Activated T-cell treated with anti-CD3 and anti-CD28 coated beads for 4 hours (primary cell): Measurements from ENCODE around the gene HOXA13.

Source experiments
- DNase-seq: peaks from one replicate; pipeline ENCODE4 v3.0.0-alpha.2; 2020

HOXA13 gene

DNA sequence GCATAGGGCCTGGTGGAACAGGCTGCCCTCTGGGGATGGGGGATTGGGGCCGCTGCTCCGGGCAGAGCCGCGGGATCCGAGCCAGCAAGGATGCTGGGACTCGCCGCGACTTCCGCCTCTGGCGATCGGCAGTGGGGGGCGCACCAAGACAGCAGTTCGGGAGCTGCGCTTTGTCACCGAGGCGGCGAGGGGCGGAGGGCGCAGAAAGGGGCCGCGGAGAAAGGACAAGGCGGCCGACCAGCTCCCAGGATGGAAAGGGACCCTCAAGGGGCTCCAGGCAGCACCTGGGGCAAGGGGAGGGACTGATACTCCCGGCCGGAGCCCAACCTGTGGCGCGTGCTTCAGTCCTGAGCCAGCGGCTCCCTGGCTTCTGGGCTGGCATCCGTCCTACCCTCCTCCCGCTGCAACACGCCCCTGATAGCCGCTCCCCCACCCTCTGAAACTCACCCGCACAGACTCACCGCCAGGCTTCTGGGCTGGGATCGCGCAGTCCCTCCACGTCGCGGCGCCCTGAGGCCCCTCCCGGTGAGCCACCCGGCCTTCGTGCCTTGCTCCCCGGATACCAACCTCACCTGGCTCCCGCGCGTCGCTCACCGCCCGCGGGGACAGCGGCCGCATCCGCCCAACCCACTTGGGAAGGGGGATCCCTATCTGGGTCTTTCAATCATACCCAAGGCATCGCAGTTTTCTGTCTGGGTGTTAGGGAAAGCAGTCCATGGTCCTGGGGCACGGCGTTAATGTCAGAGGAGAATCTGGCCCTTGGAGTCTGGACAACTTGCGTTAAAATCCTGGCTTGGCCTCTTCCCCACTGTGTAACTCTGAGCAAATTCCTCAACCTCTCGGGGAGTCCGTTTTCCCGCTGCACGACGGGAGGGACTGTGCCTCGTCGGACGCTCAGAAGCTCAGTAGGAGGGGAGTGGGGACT, 35.8 kb upstream of the HOXA13 start:
- DNase-seq: no peak

DNA sequence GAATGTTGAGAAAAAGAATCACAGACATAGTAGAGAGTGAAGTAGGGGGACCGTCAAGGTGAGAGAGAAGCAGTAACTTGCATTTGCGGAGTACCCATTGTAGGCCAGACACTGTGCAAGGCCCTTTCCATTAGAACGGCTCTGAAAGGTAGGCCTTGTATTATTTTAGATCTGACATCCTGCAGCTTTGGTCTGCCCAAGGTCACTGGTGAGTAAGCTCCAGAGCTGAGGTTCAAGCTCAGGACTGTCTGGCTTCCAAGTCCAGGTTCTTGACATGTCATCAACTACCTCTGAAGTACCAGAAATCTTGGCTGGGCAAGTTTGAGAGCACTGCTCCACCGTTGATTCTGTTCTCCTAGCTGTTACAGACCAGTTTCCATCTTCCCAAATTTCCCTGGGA, 29.6 kb upstream of the HOXA13 start:
- no peak for DNase-seq

DNA sequence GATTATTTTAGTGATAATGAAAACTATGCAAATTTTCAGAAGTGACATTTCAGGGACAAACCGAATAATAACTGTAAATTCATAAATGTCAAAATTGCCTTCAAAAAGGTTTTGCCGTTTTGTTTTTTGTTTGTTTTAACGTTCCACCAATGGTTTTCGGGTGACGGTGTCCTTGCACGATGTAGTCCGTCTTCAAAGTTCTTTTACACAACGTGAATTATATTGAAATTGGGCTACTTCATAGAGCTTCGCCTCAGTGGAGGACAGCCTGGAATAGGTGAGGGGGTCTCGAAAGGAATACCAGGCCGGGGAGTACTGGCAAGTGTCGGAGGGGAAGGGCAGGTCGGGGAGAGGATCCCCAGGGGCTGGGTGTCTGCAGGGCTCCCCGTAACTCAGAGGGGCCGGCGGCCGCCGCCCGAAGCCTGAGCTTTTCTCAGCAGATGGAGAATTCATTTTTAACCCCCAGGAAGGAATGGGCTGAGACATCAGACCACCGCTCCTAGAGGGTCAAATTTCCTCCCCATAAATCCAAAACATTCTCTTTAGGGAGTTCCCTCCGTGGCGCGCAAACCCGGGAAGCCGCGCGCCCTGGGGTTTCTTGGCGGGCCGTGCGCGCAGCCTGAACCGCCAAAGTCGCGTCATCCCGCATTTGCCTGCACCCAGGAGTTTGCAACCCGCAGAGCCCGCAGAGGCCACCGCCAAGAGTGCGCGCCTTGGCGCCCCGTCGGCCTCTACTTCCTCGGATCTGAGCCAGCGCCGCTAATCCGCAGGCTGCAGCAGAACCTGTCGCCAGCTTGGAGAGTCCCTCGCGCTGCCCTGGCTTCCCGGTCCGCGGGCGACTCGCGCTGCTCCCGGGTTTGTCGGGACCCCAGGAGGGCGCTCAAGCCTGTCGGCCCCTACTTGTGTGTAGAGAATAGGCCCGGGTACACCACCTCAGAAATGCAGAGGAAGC, 25.4 kb upstream of the HOXA13 start:
- DNase-seq: no peak

DNA sequence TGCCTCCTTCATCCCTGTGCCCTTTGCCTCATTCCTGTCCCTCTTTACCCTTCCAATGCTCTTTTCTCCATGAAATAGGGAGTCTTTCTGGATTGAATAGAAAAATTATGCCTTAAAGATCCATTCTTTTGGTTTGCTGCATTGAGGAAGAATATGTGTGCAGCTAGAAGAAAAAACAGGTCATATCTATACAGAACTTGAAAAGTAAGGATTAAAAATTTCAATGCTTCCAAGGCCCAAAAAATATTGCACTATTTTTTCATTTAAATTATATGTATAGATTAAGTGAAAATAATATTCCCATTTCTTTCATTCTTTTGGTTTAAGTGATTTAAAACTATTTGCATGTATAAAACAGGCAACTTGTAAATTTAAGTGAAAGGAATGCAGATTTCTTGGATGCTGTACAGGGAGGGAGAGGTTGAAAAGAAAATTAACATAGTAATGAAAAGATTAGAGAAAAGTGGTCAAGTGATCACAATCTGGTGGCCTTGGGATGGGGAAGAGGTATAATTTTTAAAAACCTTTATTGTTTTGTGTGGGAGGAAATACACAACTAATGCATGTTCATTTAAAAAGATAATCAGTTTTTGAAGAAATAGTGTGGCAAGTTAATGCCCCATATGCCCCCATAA, 24.2 kb upstream of the HOXA13 start:
- DNase-seq: no peak

DNA sequence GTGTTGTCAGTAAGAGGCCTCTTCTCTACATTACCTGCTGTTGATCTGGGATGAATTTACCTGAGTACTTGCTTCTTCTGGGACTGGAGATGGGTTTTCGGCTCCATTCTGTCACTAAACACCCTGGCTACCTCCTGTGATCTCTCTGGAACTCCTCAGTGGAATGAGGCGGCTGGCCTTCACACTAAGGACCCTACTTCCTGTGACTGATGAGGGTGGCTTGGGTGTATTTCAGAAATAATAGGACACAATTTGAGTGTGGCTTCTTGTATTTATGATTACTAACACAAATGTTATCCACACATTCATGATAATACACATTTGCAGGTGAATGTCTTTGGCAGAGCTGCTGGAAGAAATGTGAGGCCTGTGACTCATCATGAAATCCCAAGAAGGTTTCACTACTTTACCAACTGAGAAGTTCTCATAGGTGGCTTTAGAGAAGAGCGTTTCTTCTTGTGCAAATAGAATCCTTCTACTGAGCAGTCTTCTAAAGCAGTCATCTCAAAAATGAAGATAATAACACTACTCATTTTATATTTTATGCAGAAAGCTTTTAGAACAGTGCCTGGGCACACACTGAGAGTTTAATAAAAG, 21.4 kb upstream of the HOXA13 start:
- DNase-seq: no peak

DNA sequence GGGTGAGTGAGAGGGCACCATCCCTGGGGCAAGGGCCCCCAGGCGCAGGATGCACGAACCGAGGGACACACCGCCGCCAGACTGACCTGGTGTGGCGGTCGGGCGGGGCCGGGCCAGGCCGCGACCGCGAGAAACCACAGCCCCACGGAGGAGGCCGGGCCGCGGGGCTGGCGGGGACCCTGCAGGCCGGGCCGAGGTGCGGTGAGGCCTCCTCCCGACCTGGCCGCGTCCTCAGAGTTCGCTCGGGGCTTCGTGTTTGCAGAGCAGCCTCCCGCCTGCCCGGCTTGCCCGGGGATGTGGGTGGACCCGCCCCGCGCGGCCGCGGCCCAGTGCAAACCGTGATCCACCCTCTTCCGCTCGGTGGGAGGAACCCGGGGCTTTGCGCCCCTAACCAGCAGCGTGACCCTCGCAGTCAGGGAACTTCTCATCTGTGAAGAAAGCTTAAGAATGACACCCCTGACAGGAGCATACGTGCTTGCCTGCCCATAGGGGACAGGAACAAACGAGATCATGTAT, 20.6 kb upstream of the HOXA13 start:
- no peak for DNase-seq

DNA sequence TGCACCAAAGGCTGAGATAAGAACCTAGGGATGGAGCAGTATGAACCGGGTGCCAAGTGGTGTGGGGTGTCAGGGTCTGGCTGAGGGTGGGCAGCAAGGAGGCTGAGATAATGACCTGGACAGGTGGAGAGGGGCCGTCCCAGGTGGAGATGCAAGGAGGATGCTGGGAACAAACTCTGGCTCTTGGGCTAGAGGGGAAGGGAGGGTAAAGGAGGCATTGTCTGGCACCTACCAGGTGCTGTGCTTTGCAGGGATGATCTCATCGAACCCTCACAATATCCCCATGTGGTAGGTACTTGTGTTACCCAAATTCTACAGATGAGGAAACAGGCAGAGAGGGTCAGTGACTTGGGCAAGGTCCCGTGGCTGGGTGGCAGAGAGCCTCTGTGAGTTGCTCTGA, 19.9 kb upstream of the HOXA13 start:
- no peak for DNase-seq

DNA sequence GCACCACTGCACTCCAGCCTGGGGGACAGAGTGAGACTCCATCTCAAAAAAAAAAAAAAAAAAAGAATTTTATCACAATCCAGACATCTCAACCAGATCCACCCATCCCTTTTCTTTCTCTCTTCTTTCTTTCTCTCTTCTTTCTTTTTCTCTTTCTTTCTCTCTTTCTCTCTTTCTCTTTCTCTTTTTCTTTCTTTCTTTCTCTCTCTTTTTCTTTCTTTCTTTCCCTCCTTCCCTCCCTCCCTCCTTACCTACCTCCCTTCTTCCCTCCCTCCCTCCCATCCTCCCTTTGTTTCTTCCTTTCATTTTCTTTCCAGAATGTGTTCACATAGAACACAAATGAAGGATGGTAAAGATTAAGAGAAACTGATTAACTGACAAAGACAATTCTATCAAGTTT, 18.1 kb upstream of the HOXA13 start:
- no peak for DNase-seq

DNA sequence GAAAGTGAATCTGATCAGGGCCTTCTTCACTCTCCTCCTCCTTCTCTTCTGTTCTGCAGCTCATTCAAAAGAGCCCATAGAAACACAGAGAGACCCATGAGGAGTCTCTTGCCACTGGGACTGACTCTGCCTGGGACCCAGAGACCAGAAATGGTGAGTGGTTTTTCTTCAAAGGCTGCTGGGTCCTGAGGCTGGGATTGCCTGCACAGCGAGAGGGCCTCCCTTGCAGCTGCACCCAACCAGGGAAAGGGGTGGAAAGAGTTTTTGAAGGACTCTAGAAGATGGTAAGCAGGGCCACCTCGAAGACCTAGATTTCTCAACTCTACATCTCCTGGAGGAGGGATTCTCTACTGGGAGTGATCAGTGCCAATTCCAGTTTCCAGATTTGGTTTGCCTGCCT, 15.5 kb upstream of the HOXA13 start:
- no peak for DNase-seq

DNA sequence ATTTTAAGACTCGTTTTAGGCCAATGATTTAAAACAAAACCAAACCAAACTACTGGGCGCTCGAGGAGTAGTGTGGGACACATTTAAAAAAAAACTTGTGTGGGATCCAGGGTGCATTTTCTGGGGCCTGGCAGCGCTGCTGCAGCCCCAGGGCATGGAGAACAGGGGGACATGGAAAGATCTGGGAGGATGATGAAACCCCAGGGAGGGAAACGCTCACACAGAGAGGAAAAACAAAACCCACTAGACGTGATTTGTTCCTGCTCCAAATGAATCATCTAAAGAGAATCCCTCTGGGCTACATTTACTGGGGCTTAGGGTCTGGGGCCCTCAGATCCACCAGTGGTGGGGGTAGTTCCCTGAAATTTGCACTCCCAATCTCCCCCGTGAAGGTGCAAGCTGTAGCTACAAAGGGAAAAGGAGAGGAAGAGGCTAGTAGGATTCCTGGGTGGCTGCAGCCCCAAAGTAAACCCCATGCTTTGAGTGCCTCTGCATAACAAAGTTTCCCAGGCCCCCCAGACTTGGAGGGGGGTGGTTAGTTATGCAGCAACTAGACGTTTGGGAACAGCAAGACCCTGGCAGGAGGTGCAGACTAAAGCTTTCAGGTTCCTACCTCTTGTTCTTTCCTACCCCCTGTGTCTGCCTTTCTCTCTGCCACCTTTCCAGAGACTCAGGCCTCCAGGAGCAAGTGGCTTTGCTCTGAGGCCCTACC, 14.5 kb upstream of the HOXA13 start:
- no peak for DNase-seq

DNA sequence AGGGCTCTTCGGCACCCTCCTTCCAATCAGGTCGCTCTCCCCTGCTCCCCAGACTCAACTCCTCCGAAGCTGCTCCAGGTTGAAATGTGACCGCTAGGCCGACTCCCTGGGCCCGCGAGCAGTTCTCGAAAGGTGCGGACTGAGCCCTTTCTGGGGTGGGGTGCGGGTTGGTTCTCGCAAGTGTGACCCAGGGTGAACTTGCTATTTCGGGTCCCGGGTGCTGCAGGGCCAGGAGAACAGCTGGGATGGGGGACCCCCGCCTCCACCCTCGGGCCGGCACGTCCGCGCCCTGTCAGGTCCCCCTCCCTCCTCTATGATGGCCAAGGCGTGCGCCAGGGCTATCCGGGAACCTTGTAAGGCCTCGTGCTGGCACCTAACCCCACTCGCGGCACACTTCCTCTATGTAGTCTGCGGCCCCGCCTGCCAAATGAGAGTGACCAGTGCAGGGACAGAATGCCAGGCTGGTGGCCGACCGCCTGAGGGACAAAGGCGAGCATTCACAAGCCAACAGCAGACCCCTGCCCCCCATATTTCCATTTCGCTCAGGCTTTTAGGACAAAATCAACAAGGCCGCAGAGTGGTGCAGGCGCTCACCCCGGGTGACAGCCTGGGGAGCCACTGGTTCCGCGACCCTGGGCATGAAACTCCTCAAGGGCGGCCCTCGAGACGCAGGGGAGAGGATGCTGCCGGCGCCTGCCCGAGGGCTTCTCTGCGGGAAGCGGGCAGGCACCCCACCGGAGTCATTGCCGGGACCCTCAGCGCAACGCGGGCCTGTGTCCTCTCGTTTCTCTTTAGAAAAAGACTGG, 13.7 kb upstream of the HOXA13 start:
- no peak for DNase-seq

DNA sequence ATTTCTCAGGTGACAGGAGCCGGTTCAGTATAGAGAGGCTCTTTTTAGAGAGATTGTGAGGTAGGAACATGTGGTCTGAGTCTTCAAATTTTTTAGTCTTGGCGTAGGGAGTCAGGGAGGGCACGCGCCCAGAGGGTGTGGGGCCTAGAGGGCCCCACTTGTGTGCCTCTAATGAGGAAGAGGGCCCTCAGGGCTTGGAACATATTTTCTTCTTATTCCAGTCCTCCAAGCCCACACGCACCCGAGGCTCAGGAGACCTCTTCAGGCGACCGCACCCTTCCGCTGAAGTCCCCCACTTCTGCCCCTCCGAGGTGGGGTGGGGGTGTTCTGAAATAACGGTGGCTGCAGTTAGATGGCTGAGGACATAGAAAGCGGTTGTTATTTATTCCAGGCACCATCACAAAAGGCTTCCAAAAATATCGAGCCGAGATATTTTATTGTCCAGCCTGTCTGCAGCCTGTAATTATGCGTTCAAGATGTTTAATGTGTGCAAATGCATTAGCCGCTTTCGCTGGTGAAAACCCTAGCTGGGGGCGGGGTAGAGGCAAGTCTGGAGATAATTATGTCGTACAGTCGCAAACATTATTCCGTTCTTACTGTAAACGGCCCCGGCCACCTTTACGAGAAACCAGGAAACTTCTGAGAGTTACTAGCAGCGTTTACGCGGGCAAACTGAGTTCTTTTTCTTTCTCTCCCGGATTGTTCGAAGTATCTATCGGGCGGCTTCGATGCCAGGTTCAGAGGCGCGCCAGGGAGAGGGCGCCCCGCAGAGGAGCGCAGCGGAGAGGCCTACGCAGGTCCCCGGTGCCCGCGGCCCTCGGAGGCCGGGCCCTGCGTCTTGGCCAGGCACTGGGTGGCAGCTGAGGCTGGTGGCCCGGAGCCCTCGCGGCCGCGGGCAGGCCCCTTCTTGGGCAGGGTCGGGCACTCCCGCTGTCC, 12.9 kb upstream of the HOXA13 start:
- no peak for DNase-seq

DNA sequence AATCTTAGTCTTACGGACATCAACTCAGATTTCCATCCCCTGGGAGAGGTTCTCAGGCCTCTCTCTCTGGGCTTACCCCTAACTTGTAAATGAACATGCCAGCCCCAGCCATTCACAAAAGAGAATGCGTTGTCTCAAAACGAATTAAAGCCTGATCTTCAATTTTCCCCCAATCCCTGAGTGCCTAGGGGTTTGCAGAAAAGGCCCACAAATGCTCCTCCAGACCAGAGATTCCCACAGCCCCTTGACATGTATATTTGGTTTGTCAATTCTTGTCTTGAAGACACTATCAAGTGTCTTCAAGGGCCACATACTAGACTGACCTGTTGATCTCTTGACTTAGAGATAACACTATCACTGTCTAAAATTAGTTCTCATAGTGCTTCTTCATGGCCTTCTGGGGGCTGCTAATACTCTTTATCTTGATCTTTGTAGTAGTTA, 11.9 kb upstream of the HOXA13 start:
- DNase-seq: no peak

DNA sequence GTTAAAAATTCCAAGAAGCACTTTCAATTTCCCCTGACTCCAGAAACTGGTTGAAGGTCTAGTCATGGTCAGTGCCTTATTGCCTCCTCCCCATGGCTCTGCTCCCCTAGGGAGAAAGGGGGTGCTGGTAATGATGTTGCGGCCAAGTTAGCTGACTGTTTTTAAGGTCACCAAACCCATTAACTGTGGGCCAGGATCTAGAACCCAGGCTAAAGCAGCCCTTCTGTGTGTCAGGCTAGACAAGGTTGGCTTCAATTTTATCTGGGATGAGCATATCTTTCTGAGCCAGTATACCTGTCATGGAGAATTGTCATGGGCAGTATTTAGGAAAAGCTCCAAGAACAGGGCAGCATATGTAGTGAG, 11.2 kb upstream of the HOXA13 start:
- no peak for DNase-seq

DNA sequence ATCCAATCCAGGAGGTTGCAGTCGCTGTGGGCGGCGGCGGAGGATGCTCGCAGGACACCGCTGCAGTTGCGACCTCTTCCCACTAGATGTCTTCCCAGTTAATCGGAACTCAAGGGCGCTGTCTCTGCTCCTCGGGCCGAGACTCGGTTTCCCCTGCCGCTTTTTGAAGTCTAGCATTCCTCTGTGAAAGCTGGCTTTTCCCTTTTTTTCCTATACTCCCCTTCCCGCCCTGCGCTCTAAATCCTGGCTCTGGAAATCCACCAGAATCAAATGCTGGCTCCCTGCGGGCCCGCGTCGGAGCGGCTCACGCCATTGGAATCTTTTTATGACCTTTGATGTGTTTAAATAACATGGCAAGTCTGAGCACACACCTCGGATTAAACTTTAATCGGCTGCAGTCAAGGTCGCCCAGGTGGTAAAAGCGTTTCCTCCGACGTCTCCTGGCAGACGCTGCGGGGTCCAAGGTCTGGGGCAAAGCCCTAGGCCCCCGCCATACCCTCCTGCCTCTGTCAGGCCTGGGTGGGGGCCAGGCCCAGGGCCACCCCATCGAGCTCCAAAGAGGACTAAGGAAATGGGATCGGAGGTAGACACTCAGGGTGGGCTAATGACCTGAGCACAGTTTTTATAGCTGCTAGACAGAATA, 10.7 kb upstream of the HOXA13 start:
- peak; percentile 40 for DNase-seq

DNA sequence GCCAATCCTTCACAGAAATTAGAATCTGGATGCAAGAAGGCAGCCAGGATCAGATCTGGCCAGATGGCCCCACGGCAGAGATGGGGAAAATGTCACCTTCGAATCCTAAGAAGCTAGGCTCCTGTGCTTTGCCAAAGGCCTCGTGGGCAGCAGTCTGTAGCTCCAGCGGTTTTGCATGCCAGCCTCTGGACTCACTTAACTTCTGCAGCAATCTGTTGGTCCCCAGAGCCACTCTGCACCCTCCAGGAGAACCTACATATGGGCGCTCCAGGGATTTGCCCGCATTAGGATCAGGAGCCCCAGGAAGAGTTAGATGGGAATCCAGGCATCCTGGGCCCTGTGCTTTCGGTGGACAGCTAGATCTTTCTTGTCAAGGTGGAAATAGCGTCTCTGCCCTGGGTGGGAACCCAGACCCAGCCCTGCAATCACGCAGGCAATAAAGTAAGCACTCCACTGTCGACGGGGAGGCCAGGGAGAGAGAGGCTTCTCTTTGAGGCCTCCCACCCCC, 10.1 kb upstream of the HOXA13 start:
- no peak for DNase-seq

DNA sequence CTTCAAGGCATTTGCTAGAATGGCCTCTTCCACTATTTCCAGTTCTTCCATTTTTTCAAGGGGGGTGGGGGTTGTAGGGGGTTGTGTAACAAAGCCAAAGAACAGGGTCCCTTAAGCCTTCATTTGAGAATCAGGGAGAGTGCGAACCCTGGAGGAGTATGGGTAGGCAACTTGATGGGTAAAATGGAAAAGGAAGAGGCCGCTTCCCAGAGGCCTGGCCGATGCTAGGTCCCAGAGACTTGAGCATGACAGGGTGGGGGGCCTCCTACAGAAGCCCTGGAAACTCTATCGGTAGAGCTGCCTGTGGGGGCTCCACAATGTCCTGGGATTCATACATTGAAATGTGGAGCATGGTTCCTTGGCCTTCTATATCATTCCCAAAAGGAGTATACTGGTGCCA, 9.1 kb upstream of the HOXA13 start:
- DNase-seq: no peak

DNA sequence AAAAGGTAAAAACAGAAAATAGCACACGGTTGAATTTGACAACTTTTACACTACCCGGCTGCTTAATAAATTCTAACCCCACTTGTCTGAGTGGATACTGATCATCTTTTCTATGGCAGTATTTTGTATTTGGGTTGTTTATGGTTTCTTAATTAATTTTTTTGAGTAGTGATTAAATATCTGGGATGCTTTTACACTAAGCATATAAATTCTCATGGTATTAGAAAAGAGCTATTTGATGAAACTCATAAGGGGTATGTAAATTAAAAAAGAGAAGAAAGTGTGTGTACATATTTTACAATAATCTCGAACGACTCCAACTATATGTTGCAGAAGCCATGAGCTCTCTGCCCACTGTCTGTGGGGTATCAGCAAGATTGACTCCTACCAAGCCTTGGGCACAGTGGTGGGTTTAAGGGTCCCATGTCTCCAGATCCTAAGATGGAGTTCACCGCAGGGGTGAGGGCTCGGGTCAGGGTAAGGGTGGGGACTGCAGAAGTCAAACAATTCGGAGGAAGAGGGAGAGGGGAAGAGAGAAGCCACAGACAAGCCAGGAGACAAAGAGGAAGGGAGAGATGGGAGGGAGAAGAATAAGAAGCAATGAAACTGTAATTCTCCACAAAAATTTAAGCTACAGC, 7.6 kb upstream of the HOXA13 start:
- DNase-seq: no peak
